Central memory CD8-positive, alpha-beta T cell (primary cell): Measurements from ENCODE around the gene C9orf152.

Experiments
- ATAC-seq: fragments of 150-1000 bp; cut with Tn5 transposase; replicated peaks from 2 replicates; pipeline ENCODE4 v1.10.0; 2022; ENCODE audit warnings: mild to moderate bottlenecking, moderate FRiP score, moderate number of reproducible peaks; ENCODE audit not compliant: poor library complexity, severe bottlenecking; ENCODE audit errors: extremely low read depth
- DNase-seq, 2 donors: peaks; one replicate each; pipeline ENCODE4 v3.0.0; 2021; ENCODE audit warnings: low spot score in 2 of 2
- H3K27ac Mint-ChIP-seq: one replicate; pipeline ENCODE4 v1.8.0; 2022; ENCODE audit warnings: low read depth, mild to moderate bottlenecking, moderate library complexity, mixed read lengths
- H3K27me3 Mint-ChIP-seq: one replicate; pipeline ENCODE4 v1.8.0; 2022; ENCODE audit warnings: mixed read lengths
- H3K36me3 Mint-ChIP-seq: one replicate; pipeline ENCODE4 v1.8.0; 2022; ENCODE audit warnings: mild to moderate bottlenecking, moderate library complexity, mixed read lengths; ENCODE audit not compliant: insufficient read depth
- H3K4me1 Mint-ChIP-seq: one replicate; pipeline ENCODE4 v1.8.0; 2022; ENCODE audit warnings: mixed read lengths
- H3K4me3 Mint-ChIP-seq: one replicate; pipeline ENCODE4 v1.8.0; 2022; ENCODE audit warnings: mild to moderate bottlenecking, moderate library complexity, mixed read lengths
- H3K9me3 Mint-ChIP-seq: one replicate; pipeline ENCODE4 v1.8.0; 2022; ENCODE audit warnings: mixed read lengths

Gene C9orf152

DNA sequence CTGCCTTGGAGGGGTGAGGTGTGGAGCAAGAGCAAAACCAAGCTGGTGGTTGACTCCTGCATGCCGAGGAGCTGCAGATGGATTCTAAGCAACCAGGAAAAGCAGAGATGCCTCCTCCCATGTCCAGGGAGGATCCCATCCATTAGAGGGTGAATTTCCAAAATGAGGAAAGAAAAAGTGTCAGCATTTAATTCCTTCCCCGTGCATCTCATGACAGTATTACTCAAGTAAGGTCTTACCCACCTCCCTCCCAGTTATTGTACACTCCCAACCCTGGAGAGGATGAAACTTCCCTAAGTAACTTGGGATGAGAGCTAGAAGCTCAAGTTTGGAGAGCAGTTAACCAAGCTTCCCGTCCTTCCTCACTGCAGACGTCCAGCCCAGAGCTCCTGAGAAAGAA is 19.9 kb downstream of the C9orf152 start:
- peaks cover 9% of the 10 kb centered on the region for H3K27me3 Mint-ChIP-seq
- no peak overlapping the region for H3K4me3 Mint-ChIP-seq
- no peak for DNase-seq
- no peaks in the 10 kb centered on the region for H3K9me3 Mint-ChIP-seq
- ATAC-seq, result no peak
- no peaks in the 10 kb centered on the region for H3K36me3 Mint-ChIP-seq
- no peaks in the 10 kb centered on the region for H3K4me1 Mint-ChIP-seq
- H3K27ac Mint-ChIP-seq, result no peak overlapping the region

DNA sequence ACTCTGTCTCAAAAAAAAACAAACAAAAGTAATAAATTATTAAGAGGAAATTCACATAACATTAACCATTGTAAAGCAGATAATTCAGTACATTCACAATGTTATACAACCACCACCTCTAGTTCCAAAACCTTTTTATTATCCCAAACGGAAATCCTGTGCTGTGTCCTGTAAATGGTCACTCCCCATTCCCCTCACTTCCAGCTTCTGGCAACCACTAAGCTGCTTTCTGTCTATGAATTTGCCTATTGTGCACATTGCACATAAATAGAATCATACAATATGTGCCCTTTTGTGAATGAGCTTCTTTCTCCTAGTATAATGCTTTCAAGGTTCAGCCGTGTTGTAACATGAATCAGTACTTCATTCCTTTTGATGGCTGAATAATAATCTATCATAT is 20.8 kb downstream of the C9orf152 start:
- no peaks in the 10 kb centered on the region for H3K36me3 Mint-ChIP-seq
- H3K27ac Mint-ChIP-seq, result no peak overlapping the region
- DNase-seq, result no peak
- H3K4me1 Mint-ChIP-seq, result no peaks in the 10 kb centered on the region
- no peak for ATAC-seq
- no peaks in the 10 kb centered on the region for H3K9me3 Mint-ChIP-seq
- no peak overlapping the region for H3K4me3 Mint-ChIP-seq
- no peaks in the 10 kb centered on the region for H3K27me3 Mint-ChIP-seq

DNA sequence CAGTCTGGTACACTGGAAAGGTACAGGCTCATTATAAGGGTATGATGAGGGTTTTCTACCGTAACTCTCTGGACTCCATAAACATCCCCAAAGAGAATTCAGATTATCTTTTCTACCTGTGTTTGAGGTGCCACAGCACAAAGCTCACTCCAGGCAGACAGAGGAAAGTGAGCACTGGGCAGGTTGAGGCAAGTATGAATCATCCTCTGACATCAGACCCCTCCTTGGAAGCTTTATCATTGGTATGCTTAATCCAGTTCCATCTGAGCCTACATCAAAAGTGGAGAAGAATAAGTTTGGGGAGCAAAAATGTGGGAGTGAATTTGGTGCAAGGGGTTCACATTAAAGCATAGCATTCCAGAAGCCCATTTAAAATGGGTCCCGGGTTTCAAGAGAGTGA is 21.7 kb downstream of the C9orf152 start:
- Mint-ChIP-seq H3K36me3 (no peaks in the 10 kb centered on the region), H3K9me3 (no peaks in the 10 kb centered on the region), H3K27ac (no peak overlapping the region), H3K4me1 (no peaks in the 10 kb centered on the region), H3K4me3 (no peak overlapping the region), H3K27me3 (no peaks in the 10 kb centered on the region)
- DNase-seq, result no peak
- ATAC-seq, result no peak

DNA sequence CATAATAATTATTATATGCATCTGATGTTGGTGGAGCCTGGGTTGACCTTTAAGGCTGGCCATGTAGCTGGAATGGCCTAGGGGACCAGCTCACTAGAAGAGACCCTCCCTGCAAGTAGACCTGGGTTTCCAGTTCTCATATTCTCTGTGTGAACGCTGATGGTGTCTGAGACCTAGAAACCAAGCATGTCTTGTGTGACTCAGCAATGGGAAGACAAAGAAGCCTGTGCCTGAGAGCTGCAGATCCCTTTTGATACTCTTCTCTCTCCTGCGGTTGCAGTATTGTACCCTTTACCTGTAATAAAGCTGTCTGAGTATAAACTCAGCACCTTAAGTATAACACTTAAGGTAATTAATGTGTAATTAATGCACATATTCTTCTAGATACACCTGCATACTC is 22.2 kb downstream of the C9orf152 start:
- Mint-ChIP-seq H3K9me3 (no peaks in the 10 kb centered on the region), H3K27me3 (no peaks in the 10 kb centered on the region), H3K27ac (no peak overlapping the region), H3K4me3 (no peak overlapping the region), H3K36me3 (no peaks in the 10 kb centered on the region), H3K4me1 (no peaks in the 10 kb centered on the region)
- no peak for DNase-seq
- ATAC-seq, result no peak

DNA sequence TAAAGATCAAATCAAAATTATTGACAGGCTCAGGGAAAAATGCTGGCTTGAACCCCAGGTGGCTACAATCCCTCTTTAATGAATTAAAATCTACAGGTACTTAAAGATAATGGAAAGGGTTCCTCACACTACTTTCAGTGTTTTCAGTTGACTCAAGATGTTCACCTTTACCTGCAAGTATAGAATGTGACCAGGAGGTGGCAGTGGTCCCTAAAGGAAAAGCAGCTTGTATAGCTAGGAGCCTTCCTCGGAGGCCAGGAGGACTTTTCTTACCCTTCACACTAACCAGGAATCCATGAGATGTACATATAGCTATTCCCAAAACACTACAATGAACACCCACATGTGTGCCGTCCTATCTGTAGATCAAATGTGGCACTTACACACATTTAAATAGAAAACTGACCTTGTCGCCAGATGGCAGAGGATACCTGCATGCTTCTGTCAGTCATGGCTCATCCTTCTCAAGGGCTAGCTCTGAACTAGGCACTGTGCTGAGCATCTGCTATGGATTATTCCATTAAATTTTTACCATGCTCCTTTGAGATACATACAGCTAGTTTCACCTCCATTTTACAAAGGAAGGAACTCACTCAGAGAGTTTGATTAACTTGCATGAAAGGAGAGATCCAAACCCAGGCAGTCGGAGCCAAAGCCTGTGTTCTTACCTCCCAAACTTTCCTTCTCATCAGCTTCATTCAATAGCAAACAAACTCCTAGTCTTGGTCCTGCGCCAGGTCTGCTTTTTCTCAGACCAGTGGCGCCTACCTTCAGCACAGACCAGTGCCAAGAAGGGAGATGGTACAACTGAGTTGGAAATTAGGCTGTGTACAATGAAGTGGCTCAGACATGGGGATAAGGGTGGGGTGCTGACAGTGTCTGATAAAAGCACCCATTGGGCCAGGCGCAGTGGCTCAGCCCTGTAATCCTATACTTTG is 24.5 kb downstream of the C9orf152 start:
- Mint-ChIP-seq H3K27me3 (no peaks in the 10 kb centered on the region), H3K4me1 (no peaks in the 10 kb centered on the region), H3K27ac (no peak overlapping the region), H3K36me3 (peaks cover 2% of the 10 kb centered on the region), H3K9me3 (no peaks in the 10 kb centered on the region), H3K4me3 (no peak overlapping the region)
- ATAC-seq (peak; percentile 65), DNase-seq (no peak)

DNA sequence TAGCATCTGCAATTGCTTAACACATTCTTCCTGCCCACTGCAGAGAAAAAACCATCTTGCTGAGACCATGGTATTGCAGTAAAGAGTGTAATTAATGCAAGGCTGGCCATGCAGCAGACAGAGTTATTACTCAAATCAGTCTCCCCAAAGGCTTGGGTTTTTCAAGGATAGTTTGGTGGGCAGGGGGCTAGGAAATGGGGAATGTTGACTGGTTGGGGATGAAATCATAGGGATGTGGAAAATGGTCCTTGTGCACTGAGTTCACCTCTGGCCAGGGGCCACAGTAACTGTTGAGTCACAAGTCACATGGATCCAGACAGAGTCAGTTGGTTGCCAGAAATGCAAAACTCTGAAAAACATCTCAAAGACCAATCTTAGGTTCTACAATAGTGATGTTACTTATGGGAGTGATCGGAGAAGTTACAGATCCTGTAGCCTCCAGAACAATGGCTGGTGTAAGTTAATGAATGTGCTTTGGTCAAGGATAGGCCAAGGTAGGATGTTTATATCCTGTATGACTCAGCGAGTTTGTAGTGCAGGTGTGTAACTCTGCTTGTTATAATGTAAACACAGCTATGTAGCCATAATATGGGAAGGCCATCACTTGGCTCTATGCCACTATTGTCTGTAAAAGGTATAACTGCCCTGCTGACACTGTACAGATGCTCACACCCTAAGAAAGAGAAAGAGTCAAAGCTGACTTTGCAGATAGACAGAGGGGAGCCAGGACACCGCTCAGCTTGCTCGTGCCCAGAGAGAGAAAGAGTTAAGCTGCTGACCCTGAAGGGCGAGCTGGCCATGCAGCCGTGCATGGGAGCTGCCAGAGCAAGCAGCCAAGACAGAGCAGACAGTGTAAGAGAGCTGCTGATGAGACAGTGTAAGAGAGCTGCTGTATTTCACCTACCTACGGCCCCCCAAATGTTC is 27.2 kb downstream of the C9orf152 start:
- DNase-seq (no peak), ATAC-seq (no peak)
- H3K27me3 Mint-ChIP-seq, result no peaks in the 10 kb centered on the region
- no peaks in the 10 kb centered on the region for H3K4me1 Mint-ChIP-seq
- no peak overlapping the region for H3K27ac Mint-ChIP-seq
- no peaks in the 10 kb centered on the region for H3K9me3 Mint-ChIP-seq
- peaks cover 2% of the 10 kb centered on the region for H3K36me3 Mint-ChIP-seq
- H3K4me3 Mint-ChIP-seq, result no peak overlapping the region

- H3K27ac Mint-ChIP-seq, result no peak overlapping the region
- ATAC-seq (no peak), DNase-seq (no peak)
- no peaks in the 10 kb centered on the region for H3K9me3 Mint-ChIP-seq
- H3K4me1 Mint-ChIP-seq, result no peaks in the 10 kb centered on the region
- no peaks in the 10 kb centered on the region for H3K27me3 Mint-ChIP-seq
- no peak overlapping the region for H3K4me3 Mint-ChIP-seq
- peaks cover 2% of the 10 kb centered on the region for H3K36me3 Mint-ChIP-seq
Observed at GRCh38 chr9:110179734-110180133, 28.2 kb downstream of the C9orf152 start.

DNA sequence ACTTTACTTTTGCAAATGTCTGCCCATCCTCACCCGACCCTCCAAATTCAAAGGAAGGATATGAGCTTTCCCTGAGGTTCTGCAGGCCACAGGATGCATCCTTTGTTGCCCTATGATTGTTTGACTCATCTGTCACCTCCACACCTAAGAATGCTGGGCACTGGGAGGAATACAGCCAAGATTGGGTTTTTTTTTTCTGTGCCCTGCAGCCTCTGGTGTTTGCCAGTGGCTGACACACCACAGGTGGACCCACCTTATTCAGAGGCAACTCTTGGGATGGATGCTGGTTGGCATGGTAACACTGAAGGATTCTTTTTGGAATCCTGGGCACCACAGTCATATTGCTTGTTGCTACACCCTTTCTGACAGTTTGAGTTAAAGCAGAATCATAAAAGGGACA is 29.7 kb downstream of the C9orf152 start:
- peaks cover 6% of the 10 kb centered on the region for H3K27me3 Mint-ChIP-seq
- peaks cover 5% of the 10 kb centered on the region for H3K4me1 Mint-ChIP-seq
- H3K27ac Mint-ChIP-seq, result no peak overlapping the region
- peaks cover 2% of the 10 kb centered on the region for H3K36me3 Mint-ChIP-seq
- ATAC-seq (no peak), DNase-seq (no peak)
- no peaks in the 10 kb centered on the region for H3K9me3 Mint-ChIP-seq
- H3K4me3 Mint-ChIP-seq, result no peak overlapping the region

DNA sequence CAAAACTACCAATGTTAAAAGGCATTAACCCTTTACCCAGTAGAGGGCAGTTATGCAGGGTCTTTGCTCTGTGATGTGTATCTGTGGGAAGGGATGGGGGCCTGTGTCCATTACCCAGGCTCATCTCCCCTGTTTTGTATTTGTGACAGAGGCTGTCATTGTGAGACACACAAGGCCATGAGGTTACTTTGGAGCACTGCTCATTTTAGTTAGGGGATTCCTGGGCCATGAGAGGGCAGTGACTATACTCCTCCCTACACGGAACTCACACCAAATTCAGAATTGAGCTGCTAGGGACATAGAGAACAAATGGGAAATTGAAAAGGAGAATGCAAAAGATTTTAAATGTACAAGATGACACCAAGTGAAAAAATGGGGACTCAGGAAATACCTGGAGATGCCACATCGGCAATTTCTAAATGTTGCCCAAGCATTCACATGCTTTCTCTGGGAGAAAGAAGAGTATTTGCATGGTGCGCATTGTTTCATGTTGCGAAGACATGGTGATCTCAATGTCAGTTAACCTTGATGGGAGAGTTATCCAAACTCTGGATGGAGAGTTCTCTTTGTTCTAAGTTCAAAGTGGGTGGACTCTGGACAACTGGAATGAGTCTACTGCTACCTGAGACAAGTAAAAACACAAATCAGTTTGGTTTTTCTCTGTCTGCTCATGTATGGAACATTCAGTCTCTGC is 32.5 kb downstream of the C9orf152 start:
- peaks cover 2% of the 10 kb centered on the region for H3K36me3 Mint-ChIP-seq
- H3K27me3 Mint-ChIP-seq, result peaks cover 9% of the 10 kb centered on the region
- ATAC-seq (no peak), DNase-seq (no peak)
- no peak overlapping the region for H3K4me3 Mint-ChIP-seq
- H3K27ac Mint-ChIP-seq, result no peak overlapping the region
- H3K9me3 Mint-ChIP-seq, result no peaks in the 10 kb centered on the region
- peaks cover 7% of the 10 kb centered on the region for H3K4me1 Mint-ChIP-seq

- Mint-ChIP-seq H3K9me3 (no peaks in the 10 kb centered on the region), H3K27me3 (peaks cover 9% of the 10 kb centered on the region), H3K27ac (peak overlapping the region; percentile 63), H3K36me3 (no peaks in the 10 kb centered on the region), H3K4me1 (peaks cover 7% of the 10 kb centered on the region), H3K4me3 (peak overlapping the region; percentile 48)
- ATAC-seq, result no peak
- DNase-seq, result no peak
Observed at GRCh38 chr9:110173322-110173642, 34.7 kb downstream of the C9orf152 start.

DNA sequence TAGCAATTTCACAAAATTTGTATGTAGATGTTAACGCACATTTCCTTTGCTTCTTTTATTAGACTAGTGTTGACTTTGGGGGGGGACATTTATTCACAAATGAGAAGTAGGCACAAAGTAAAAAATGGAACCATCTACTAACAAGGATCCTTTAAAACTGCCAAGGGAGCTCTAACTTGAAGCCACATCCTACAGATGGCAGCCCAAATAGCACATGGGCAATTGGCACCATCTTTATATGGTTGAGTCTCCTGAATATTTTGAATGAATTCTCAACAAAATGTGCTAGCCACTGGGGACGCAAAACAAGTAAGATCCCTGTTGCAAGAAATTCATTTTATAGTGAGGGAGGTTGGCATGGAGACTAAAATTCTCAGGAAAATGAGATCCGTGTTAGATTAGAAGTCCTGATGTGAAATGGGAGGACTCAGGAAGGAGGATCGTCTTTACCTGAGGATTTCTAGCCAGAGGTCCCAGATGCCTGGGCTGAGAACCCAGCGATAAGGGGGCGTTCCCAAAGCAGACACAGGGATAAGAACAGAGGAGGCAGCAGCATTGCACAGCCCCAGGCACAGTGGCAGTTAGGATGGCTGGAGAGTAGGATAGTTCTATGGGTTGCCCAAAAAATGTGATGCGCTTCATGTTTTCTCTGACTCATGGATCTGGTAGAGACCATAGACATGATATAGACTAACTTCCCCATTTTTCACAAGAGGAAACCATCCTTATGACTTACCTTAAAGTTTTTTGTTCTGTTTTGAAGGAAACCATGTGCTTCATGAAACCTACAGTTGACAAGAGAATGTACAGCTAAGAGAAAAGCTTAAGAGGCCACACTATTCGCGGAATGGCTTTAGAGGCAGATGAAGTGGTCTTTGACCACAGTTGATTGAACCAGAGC is 37.4 kb downstream of the C9orf152 start:
- no peak for DNase-seq
- ATAC-seq, result no peak
- Mint-ChIP-seq H3K4me3 (no peak overlapping the region), H3K4me1 (peaks cover 7% of the 10 kb centered on the region), H3K9me3 (no peaks in the 10 kb centered on the region), H3K27ac (no peak overlapping the region), H3K27me3 (peaks cover 9% of the 10 kb centered on the region), H3K36me3 (no peaks in the 10 kb centered on the region)

GRCh38 chr9:110168486-110168885 is 39.5 kb downstream of the C9orf152 start:
- Mint-ChIP-seq H3K36me3 (peaks cover 2% of the 10 kb centered on the region), H3K27me3 (peaks cover 4% of the 10 kb centered on the region), H3K4me3 (no peak overlapping the region), H3K4me1 (peaks cover 4% of the 10 kb centered on the region), H3K9me3 (no peaks in the 10 kb centered on the region), H3K27ac (no peak overlapping the region)
- DNase-seq, result no peak
- no peak for ATAC-seq
